WTC11 (cell line): ENCODE results near the gene RNASET2. TPM values are rescaled to one million over a fixed set of nuclear protein-coding genes. Genes with fewer than 3 reads are reported as not detected.

ENCODE experiments used
- ATAC-seq: fragments of 200-7000 bp; cut with Tn5 transposase; 2 replicates; pipeline ENCODE4 v1.10.0; 2021; ENCODE audit warnings: mild to moderate bottlenecking, moderate library complexity
- CTCF ChIA-PET: fragments of 300-600 bp; sonication (Branson Sonifier 250); formaldehyde crosslinking; loops from one replicate; lab custom pipeline; 2021; ENCODE audit warnings: antibody characterized with exemption; lab: Charles Lee
- POLR2A ChIA-PET: fragments of 350-600 bp; sonication (Branson Sonifier 250); formaldehyde crosslinking; loops from one replicate; lab custom pipeline; 2021; ENCODE audit warnings: antibody characterized with exemption; lab: Charles Lee
- DNase-seq: peaks from one replicate; pipeline ENCODE4 v3.0.0; 2021; ENCODE audit warnings: low spot score
- H3K27ac Mint-ChIP-seq: 2 replicates; pipeline ENCODE4 v1.8.0; 2021; ENCODE audit warnings: mixed read lengths
- H3K27me3 Mint-ChIP-seq: 2 replicates; pipeline ENCODE4 v1.8.0; 2021; ENCODE audit warnings: low read depth, mild to moderate bottlenecking, moderate library complexity, mixed read lengths
- H3K36me3 Mint-ChIP-seq: 2 replicates; pipeline ENCODE4 v1.8.0; 2021; ENCODE audit warnings: mixed read lengths
- H3K4me1 Mint-ChIP-seq: 2 replicates; pipeline ENCODE4 v1.8.0; 2022; ENCODE audit warnings: mixed read lengths
- H3K4me3 Mint-ChIP-seq: 2 replicates; pipeline ENCODE4 v1.8.0; 2021; ENCODE audit warnings: mild to moderate bottlenecking, moderate library complexity, mixed read lengths
- H3K9me3 Mint-ChIP-seq: 2 replicates; pipeline ENCODE4 v1.8.0; 2021; ENCODE audit warnings: mixed read lengths
- CREM ChIP-seq: sonication (generic); formaldehyde crosslinking; IDR thresholded peaks from 2 replicates; pipeline ENCODE4 v1.8.1; 2022; ENCODE audit warnings: mild to moderate bottlenecking, missing genetic modification reagents, moderate library complexity
- EMX1 ChIP-seq: fragments of 250-450 bp; sonication (Bioruptor Pico); IDR thresholded peaks from 2 replicates; pipeline ENCODE4 v1.8.0; 2021; ENCODE audit warnings: mild to moderate bottlenecking
- ESRRA ChIP-seq: sonication (generic); formaldehyde crosslinking; IDR thresholded peaks from 2 replicates; pipeline ENCODE4 v1.8.1; 2022; ENCODE audit warnings: mild to moderate bottlenecking, missing genetic modification reagents, borderline replicate concordance
- GABPB1 ChIP-seq: sonication (generic); formaldehyde crosslinking; IDR thresholded peaks from 2 replicates; pipeline ENCODE4 v1.8.1; 2023; ENCODE audit warnings: mild to moderate bottlenecking, missing genetic modification reagents
- GRHL2 ChIP-seq: fragments of 250-450 bp; sonication (Bioruptor Pico); IDR thresholded peaks from 2 replicates; pipeline ENCODE4 v1.8.0; 2022; ENCODE audit warnings: mild to moderate bottlenecking, moderate library complexity; ENCODE audit not compliant: insufficient replicate concordance, severe bottlenecking
- KAT7 ChIP-seq: sonication (generic); formaldehyde crosslinking; IDR thresholded peaks from 2 replicates; pipeline ENCODE4 v1.8.1; 2023; ENCODE audit warnings: missing genetic modification reagents, mild to moderate bottlenecking, borderline replicate concordance
- NFATC4 ChIP-seq: fragments of 250-450 bp; sonication (Bioruptor Pico); IDR thresholded peaks from 2 replicates; pipeline ENCODE4 v1.9.0; 2021; ENCODE audit warnings: mild to moderate bottlenecking
- PRRX2 ChIP-seq: fragments of 250-450 bp; sonication (Bioruptor Pico); IDR thresholded peaks from 2 replicates; pipeline ENCODE4 v1.8.0; 2021; ENCODE audit warnings: mild to moderate bottlenecking
- SMAD4 ChIP-seq: sonication (generic); formaldehyde crosslinking; IDR thresholded peaks from 2 replicates; pipeline ENCODE4 v1.8.0; 2022; ENCODE audit warnings: mild to moderate bottlenecking, missing genetic modification reagents
- SOX15 ChIP-seq: fragments of 250-450 bp; sonication (Bioruptor Pico); IDR thresholded peaks from 2 replicates; pipeline ENCODE4 v1.9.0; 2021; ENCODE audit warnings: mild to moderate bottlenecking
- ZNF232 ChIP-seq: sonication (generic); formaldehyde crosslinking; IDR thresholded peaks from 2 replicates; pipeline ENCODE4 v1.8.0; 2022; ENCODE audit warnings: mild to moderate bottlenecking, missing genetic modification reagents
- ZNF423 ChIP-seq: fragments of 250-450 bp; sonication (Bioruptor Pico); IDR thresholded peaks from 2 replicates; pipeline ENCODE4 v2.1.2; 2022; ENCODE audit warnings: mild to moderate bottlenecking, moderate library complexity
- total RNA-seq: library from RNA; stranded (reverse); gene quantifications from 3 replicates; pipeline ENCODE4 v1.2.3, GENCODE V29; 2021
- TF ChIP-seq, protein P1 (sequence below): sonication (generic); formaldehyde crosslinking; IDR thresholded peaks from 2 replicates; pipeline ENCODE4 v1.8.0; 2023; ENCODE audit warnings: missing genetic modification reagents, mild to moderate bottlenecking, borderline replicate concordance
- TF ChIP-seq, protein P2 (sequence below): sonication (generic); formaldehyde crosslinking; IDR thresholded peaks from 2 replicates; pipeline ENCODE4 v1.8.1; 2023; ENCODE audit warnings: mild to moderate bottlenecking, missing genetic modification reagents, moderate library complexity
- TF ChIP-seq, protein P3 (sequence below): sonication (generic); formaldehyde crosslinking; IDR thresholded peaks from 2 replicates; pipeline ENCODE4 v1.8.0; 2023; ENCODE audit warnings: mild to moderate bottlenecking, missing genetic modification reagents
- TF ChIP-seq, protein P4 (sequence below): fragments of 250-450 bp; sonication (Bioruptor Pico); IDR thresholded peaks from 2 replicates; pipeline ENCODE4 v2.1.2; 2022; ENCODE audit warnings: mild to moderate bottlenecking, moderate library complexity
- TF ChIP-seq, protein P5 (sequence below): fragments of 250-450 bp; sonication (Bioruptor Pico); IDR thresholded peaks from 2 replicates; pipeline ENCODE4 v1.8.0; 2021; ENCODE audit warnings: mild to moderate bottlenecking
- TF ChIP-seq, protein P6 (sequence below): sonication (generic); formaldehyde crosslinking; IDR thresholded peaks from 2 replicates; pipeline ENCODE4 v1.8.1; 2022; ENCODE audit warnings: low read depth, missing genetic modification reagents, borderline replicate concordance

RNASET2 gene
- total RNA-seq, 1 experiment from 2014 or later, result 35.6 TPM

DNA sequence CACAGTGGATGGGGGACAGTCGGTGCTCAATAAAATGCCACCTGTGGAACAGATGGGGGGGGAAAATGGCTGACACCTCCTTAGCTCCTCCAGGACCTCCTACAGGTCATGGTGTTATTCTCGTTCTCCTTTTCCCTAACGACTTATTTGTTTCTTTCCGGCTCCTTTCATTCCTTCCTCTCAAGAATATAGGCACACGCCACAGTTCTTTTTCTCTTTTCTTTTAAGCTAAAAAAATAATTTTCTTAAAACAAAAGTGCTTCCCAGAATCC is 1.4 kb upstream of the RNASET2 start (continued):
- TF ChIP-seq, protein P1, sequence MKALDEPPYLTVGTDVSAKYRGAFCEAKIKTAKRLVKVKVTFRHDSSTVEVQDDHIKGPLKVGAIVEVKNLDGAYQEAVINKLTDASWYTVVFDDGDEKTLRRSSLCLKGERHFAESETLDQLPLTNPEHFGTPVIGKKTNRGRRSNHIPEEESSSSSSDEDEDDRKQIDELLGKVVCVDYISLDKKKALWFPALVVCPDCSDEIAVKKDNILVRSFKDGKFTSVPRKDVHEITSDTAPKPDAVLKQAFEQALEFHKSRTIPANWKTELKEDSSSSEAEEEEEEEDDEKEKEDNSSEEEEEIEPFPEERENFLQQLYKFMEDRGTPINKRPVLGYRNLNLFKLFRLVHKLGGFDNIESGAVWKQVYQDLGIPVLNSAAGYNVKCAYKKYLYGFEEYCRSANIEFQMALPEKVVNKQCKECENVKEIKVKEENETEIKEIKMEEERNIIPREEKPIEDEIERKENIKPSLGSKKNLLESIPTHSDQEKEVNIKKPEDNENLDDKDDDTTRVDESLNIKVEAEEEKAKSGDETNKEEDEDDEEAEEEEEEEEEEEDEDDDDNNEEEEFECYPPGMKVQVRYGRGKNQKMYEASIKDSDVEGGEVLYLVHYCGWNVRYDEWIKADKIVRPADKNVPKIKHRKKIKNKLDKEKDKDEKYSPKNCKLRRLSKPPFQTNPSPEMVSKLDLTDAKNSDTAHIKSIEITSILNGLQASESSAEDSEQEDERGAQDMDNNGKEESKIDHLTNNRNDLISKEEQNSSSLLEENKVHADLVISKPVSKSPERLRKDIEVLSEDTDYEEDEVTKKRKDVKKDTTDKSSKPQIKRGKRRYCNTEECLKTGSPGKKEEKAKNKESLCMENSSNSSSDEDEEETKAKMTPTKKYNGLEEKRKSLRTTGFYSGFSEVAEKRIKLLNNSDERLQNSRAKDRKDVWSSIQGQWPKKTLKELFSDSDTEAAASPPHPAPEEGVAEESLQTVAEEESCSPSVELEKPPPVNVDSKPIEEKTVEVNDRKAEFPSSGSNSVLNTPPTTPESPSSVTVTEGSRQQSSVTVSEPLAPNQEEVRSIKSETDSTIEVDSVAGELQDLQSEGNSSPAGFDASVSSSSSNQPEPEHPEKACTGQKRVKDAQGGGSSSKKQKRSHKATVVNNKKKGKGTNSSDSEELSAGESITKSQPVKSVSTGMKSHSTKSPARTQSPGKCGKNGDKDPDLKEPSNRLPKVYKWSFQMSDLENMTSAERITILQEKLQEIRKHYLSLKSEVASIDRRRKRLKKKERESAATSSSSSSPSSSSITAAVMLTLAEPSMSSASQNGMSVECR (CRISPR knock-in tag), result no peak
- TF ChIP-seq ESRRA (CRISPR knock-in tag) (no peak), NFATC4 (no peak), SOX15 (CRISPR knock-in tag) (no peak), KAT7 (CRISPR knock-in tag) (no peak), EMX1 (CRISPR knock-in tag) (no peak), SMAD4 (CRISPR knock-in tag) (no peak), PRRX2 (no peak), ZNF423 (CRISPR knock-in tag) (no peak), CREM (CRISPR knock-in tag) (no peak), GRHL2 (no peak), ZNF232 (CRISPR knock-in tag) (no peak)
- TF ChIP-seq, protein P2, sequence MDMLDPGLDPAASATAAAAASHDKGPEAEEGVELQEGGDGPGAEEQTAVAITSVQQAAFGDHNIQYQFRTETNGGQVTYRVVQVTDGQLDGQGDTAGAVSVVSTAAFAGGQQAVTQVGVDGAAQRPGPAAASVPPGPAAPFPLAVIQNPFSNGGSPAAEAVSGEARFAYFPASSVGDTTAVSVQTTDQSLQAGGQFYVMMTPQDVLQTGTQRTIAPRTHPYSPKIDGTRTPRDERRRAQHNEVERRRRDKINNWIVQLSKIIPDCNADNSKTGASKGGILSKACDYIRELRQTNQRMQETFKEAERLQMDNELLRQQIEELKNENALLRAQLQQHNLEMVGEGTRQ, result no peak
- TF ChIP-seq, protein P3, sequence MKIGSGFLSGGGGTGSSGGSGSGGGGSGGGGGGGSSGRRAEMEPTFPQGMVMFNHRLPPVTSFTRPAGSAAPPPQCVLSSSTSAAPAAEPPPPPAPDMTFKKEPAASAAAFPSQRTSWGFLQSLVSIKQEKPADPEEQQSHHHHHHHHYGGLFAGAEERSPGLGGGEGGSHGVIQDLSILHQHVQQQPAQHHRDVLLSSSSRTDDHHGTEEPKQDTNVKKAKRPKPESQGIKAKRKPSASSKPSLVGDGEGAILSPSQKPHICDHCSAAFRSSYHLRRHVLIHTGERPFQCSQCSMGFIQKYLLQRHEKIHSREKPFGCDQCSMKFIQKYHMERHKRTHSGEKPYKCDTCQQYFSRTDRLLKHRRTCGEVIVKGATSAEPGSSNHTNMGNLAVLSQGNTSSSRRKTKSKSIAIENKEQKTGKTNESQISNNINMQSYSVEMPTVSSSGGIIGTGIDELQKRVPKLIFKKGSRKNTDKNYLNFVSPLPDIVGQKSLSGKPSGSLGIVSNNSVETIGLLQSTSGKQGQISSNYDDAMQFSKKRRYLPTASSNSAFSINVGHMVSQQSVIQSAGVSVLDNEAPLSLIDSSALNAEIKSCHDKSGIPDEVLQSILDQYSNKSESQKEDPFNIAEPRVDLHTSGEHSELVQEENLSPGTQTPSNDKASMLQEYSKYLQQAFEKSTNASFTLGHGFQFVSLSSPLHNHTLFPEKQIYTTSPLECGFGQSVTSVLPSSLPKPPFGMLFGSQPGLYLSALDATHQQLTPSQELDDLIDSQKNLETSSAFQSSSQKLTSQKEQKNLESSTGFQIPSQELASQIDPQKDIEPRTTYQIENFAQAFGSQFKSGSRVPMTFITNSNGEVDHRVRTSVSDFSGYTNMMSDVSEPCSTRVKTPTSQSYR, result no peak
- TF ChIP-seq, protein P4, sequence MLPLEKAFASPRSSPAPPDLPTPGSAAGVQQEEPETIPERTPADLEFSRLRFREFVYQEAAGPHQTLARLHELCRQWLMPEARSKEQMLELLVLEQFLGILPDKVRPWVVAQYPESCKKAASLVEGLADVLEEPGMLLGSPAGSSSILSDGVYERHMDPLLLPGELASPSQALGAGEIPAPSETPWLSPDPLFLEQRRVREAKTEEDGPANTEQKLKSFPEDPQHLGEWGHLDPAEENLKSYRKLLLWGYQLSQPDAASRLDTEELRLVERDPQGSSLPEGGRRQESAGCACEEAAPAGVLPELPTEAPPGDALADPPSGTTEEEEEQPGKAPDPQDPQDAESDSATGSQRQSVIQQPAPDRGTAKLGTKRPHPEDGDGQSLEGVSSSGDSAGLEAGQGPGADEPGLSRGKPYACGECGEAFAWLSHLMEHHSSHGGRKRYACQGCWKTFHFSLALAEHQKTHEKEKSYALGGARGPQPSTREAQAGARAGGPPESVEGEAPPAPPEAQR (CRISPR knock-in tag), result no peak

DNA sequence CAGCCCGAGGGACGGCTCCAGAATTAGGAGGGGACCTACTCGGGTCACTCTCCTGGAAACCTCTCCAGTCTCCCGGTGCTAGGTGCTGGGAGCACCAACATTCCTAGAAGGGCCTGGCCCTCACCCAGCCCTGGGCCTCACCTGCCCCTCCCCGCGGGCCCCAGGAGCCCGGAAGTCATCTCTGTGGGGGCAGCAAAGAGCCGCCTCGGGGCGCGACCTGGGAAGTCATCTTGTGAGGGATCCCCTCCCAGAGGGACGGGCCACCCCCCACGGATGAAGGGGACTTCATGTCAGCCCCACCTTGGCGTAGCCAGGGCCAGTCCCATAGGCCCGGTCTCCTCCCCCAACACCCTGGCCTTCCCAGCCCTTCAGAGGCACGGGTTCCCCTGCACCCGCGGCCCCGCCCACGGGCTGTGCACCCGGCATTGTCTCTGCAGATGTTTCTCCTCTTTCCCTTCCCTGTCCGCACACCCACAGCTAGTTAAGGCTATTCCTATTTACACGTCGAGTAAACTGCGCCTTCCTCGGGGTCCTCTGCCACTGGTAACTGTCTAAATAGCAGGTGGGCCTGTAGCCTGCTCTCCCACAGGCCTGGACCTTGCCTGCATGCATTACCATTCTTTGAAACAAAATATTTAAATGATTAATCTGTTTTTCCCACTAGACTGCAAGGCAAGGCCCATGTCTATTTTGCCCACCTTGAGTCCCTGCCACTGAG is 896 bp upstream of the RNASET2 start:
- POLR2A ChIA-PET, result interaction anchor here (0.5 to 1.7 kb wide), 3 partner anchors 42 to 182 kb away, joined by 3 to 12 read pairs (median 8); partner anchors contain the start of gene CEP43
- peaks cover 4% of the 10 kb centered on the region for H3K36me3 Mint-ChIP-seq
- ATAC-seq (peak; percentile 30), DNase-seq (peak; percentile 21)
- H3K27ac Mint-ChIP-seq, result peak overlapping the region; percentile 72; the same call in 1 of the 2 replicates
- peaks cover under 1% of the 10 kb centered on the region; the same call in 1 of the 2 replicates for H3K9me3 Mint-ChIP-seq
- CTCF ChIA-PET, result interaction anchor here (1.0 to 3.3 kb wide), 3 partner anchors 32 to 182 kb away, joined by 3 to 20 read pairs (median 18); no protein-coding TSS in a partner anchor
- peaks cover 12% of the 10 kb centered on the region for H3K27me3 Mint-ChIP-seq
- H3K4me3 Mint-ChIP-seq, result peak overlapping the region; percentile 78
- TF ChIP-seq ESRRA (CRISPR knock-in tag) (no peak), GABPB1 (CRISPR knock-in tag) (peak; percentile 15; the same call in 1 of the 2 replicates)
- TF ChIP-seq, protein P5, sequence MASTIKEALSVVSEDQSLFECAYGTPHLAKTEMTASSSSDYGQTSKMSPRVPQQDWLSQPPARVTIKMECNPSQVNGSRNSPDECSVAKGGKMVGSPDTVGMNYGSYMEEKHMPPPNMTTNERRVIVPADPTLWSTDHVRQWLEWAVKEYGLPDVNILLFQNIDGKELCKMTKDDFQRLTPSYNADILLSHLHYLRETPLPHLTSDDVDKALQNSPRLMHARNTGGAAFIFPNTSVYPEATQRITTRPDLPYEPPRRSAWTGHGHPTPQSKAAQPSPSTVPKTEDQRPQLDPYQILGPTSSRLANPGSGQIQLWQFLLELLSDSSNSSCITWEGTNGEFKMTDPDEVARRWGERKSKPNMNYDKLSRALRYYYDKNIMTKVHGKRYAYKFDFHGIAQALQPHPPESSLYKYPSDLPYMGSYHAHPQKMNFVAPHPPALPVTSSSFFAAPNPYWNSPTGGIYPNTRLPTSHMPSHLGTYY (CRISPR knock-in tag), result no peak
- TF ChIP-seq, protein P6, sequence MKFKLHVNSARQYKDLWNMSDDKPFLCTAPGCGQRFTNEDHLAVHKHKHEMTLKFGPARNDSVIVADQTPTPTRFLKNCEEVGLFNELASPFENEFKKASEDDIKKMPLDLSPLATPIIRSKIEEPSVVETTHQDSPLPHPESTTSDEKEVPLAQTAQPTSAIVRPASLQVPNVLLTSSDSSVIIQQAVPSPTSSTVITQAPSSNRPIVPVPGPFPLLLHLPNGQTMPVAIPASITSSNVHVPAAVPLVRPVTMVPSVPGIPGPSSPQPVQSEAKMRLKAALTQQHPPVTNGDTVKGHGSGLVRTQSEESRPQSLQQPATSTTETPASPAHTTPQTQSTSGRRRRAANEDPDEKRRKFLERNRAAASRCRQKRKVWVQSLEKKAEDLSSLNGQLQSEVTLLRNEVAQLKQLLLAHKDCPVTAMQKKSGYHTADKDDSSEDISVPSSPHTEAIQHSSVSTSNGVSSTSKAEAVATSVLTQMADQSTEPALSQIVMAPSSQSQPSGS (CRISPR knock-in tag), result no peak
- H3K4me1 Mint-ChIP-seq, result peaks cover 33% of the 10 kb centered on the region
